SK-N-MC (cell line): ENCODE data around the gene ZNF474.

Source experiments
- EZH2 ChIP-seq: fragments of 200-600 bp; sonication (generic); IDR thresholded peaks from one replicate; pipeline ENCODE4 v1.6.1; 2017; ENCODE audit warnings: antibody characterized with exemption
- FOXP2 ChIP-seq: optimal IDR thresholded peaks from 2 replicates; pipeline ENCODE3; 2011; ENCODE audit warnings: mild to moderate bottlenecking, moderate library complexity; ENCODE audit not compliant: insufficient read depth; ENCODE audit errors: extremely low read length, control extremely low read depth
- POLR2AphosphoS5 ChIP-seq: IDR thresholded peaks from 2 replicates; pipeline ENCODE4 v1.6.1; 2012; ENCODE audit warnings: mild to moderate bottlenecking, low read depth, low read length, borderline replicate concordance

DNA sequence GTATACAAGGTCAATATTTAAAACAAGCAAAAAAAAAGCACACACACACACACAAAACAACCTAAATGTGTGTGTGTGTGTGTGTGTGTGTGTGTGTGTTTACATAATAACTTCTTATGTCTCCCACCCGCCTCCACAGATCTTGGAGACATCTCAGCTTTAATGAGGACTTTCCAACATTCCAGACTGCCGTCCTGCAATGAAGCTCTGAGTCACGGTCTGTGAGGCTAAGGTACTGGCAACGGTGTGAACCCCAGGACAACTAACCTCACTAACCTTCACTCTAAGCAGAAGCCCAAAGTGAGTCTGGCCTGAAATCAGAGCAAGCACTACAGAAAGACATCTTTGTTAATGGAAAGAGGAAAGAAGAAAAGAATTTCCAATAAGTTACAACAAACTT is 22.3 kb downstream of the ZNF474 start:
- TF ChIP-seq POLR2AphosphoS5 (no peak), EZH2 (no peak), FOXP2 (no peak)
